Esophagus squamous epithelium (tissue), 4 donors: ENCODE results near the gene COL4A1.

Source experiments
- CTCF ChIP-seq, 6 experiments: fragments of 450-650 bp in 4 of 6; fragments of 200-600 bp in 2 of 6; sonication (generic) in 2 of 6; IDR thresholded peaks; one replicate each; pipeline ENCODE4 v1.5.1; 2016 to 2019; ENCODE audit warnings: antibody characterized with exemption in 6 of 6, mild to moderate bottlenecking in 4 of 6, moderate library complexity in 4 of 6
- POLR2A ChIP-seq, 4 donors: fragments of 450-650 bp; IDR thresholded peaks; one replicate each; pipeline ENCODE4 v1.6.1; 2017; ENCODE audit warnings: antibody characterized with exemption in 4 of 4, mild to moderate bottlenecking in 4 of 4, moderate library complexity in 3 of 4

- TF ChIP-seq CTCF (IDR thresholded peaks at IDR 0.05) (no peak), POLR2A (IDR thresholded peaks at IDR 0.05) (no peak)
These were observed 30.9 kb downstream of the COL4A1 start for GRCh38 chr13:110275931-110276552.
